Measurements from ENCODE around the gene SPATS2.
A peak's percentile ranks its signal among the peaks of the same experiment; 100 is the strongest.
"Not testable (repeated sequence)": the region's sequence is repeated elsewhere in the genome, so short reads cannot be mapped to it uniquely, and the experiment has no call there.

The SPATS2 gene

DNA sequence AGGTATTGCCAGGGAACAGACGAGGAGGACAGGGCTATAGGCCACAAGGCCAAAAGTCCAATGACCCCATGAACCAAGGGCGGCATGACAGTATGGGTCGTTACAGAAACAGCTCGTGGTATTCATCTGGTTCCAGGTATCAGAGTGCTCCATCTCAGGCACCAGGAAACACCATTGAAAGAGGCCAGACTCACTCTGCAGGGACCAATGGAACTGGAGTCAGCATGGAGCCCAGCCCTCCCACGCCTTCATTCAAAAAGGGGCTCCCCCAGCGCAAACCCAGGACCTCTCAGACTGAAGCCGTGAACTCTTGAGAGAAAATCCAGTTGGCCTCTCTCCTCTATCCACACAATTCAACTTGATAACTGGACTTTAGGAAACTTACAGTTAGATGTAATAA is 158.7 kb downstream of the SPATS2 start:
- no peak for DNase-seq

GRCh38 chr12:49527361-49528130 is 160.3 kb downstream of the SPATS2 start:
- DNase-seq = no peak

DNA sequence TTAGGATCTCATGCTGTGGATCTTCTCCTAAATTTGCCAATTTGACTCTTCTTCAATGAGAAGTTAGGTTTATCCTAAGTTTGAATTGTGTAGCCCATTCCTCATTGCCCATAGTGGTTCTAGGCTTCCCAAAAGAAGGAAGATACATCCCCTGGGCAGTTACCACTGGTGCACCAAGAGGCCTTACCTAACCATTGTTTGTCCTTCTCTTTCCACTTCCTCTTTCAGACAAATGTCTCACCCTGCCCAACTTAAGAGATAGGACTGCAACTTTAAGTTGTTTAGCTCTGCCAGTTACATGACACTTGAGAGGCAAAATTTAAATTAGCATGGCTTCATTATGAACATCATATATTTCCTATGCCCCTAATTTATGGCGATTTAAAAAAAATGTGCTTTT is 162.2 kb downstream of the SPATS2 start:
- DNase-seq = no peak

DNA sequence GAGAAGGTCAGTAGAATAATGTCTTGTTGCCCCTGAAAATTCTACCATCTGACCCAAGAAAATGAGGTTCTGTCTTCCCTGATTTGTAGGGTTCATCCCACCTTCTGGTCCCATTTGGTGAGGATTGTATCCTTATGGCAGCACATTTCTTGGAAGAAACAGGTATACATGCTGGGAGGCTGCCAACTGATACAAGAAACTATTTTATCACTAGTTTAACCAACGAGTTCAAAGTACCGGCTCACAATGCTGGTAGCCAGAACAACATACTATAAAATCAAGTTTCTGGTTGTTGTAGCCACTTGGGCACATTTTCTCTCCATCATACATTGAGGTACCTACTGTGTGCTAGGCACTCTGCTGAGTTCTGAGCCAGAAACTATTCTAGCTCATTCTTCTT is 164.5 kb downstream of the SPATS2 start:
- DNase-seq = no peak

- DNase-seq = no peak
These were observed 166.1 kb downstream of the SPATS2 start for GRCh38 chr12:49533331-49533730.

DNA sequence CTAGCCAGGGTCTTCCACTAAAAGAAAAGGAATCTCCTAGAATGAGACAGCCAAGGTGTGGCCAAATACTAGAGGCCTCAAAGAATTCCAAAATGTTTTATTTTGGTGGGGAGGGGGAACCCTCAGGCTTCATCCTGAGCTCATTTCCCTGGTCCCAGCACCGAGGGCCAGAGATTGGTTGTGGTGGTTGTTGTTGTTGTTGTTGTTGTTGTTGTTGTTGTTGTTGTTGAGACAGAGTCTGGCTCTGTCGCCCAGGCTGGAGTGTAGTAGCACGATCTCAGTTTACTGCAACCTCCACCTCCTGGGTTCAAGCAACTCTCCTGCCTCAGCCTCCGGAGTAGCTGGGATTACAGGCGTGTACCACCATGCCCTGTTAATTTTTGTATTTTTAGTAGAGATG is 166.9 kb downstream of the SPATS2 start:
- DNase-seq = not testable (repeated sequence)

- DNase-seq = no peak
These were observed 167.5 kb downstream of the SPATS2 start for GRCh38 chr12:49534731-49535278.

- no peak for DNase-seq
These were observed 168.8 kb downstream of the SPATS2 start for GRCh38 chr12:49535921-49536525.

- no peak for DNase-seq
These were observed 169.3 kb downstream of the SPATS2 start for GRCh38 chr12:49536526-49537071.

GRCh38 chr12:49537231-49537751 is 170.0 kb downstream of the SPATS2 start:
- DNase-seq = no peak

DNA sequence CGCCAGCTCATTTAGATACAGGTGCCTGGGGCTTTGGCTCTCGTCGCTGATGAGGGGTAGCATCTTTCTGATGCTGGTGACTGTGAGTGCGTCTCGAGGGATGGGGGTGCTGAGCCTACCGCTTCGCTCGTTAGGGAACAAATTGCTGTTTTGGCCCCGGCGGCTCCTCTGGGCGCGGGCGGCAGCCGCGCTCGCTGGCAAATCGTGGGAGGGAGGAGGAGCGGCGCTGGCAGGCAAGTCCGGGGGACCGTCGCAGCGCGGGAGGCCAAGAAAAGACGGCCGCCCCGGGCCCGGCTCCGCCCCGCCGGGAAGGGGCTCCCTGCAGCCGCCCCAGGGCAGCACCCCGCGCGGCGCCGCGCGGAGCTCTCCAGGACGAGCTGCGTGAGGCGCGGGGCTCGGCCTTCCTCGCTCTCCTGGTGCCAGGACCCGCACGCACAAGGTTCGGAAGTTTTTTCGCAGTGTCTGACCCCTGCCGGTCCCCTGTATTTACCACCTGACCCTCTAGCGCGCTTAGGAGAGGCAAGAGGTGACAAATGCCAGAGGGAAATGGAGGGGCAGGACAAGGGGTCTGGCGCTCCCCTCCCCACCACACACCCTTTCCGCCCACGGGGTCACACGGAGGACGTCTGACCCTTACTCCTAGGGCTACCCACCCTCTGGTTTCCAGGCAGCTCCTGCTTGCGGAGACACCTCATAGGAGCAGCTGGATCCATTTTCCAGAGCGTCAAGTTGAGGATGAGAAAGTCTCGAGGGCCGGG is 170.7 kb downstream of the SPATS2 start:
- no peak for DNase-seq

DNA sequence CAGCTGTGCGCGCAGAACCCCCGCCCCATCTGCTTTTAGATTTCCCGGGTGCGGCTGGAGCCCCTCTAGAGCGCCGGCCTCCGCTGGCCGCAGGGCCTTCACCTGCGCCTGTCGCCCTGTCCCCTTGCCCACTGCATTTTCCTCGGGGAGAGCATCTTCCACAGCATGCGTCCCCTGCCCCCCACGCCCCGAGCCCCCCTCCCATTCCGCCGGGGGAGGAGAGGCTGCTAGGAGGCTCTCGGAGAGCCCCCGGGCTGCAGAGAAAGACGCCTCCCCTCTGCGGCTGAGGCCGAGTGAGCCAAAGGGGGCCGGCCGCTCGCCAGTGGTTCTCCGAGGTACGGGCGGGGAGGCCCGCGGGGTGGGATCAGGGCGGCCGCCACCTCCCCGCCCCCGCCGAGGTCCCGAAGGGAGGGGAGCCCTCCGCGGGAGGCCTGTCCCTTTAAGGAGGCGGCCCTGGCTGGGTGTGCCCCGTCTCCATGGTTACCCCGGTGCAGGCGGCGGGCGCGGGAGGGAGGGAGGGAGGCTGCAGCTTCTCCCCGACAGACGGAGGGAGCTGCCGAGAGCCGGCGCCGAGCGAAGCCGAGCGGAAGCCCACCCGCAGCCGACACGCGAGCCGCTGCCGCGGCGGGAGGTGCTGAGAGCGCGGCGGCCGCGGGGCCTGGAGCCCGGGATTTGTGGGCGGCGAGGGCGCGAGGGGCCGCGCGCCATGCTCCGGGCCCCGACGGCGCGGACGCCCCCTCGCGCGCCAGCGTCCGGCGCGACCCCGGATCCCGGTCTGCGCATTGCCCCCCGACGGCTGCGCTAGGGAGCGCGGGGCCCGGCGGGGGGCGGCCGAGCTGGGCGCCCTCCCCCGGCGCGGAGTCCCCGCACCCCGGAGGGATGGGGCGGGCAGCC is 171.5 kb downstream of the SPATS2 start, which contains the start of gene KCNH3:
KCNH3 (plus strand) TSS at position 521 of the 894 bp plus-strand sequence. CDS start 387 bp downstream, outside the sequence.
- peak; percentile 59 for DNase-seq

- no peak for DNase-seq
These were observed 172.4 kb downstream of the SPATS2 start for GRCh38 chr12:49539406-49540228.

DNA sequence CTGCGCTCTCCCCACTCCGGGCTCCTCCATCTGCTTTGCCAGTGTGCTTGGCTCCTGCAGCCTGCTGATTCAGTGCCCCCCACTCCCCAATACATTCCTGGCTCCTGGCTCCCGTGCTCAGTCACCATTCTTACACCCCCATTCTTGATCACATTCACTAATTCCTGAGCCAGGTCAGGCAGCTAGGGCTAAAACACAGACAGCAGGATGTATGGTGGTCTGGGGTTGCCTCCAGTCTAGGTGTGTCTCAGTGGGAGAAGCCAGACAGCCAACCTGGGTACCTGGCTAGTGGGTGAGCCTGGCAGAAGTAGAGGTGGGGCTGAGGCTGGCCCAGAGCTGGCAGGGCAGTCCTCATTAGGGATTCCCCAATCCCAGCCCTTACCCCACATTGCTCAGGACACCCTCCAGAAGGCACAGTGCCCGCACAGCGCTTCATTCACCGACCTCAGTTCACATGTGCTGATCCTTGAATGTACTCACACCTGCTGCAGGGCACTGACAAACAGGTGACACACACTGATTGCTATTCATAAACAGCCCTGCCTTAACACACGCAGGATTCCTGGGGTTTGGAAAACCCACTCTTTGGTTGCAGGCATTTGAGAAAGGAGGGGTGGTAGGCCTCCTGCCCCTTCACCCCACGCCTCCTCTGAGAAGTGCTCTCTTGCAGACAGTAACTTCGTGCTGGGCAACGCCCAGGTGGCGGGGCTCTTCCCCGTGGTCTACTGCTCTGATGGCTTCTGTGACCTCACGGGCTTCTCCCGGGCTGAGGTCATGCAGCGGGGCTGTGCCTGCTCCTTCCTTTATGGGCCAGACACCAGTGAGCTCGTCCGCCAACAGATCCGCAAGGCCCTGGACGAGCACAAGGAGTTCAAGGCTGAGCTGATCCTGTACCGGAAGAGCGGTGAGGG is 173.2 kb downstream of the SPATS2 start:
- DNase-seq = no peak

- no peak for DNase-seq
These were observed 174.0 kb downstream of the SPATS2 start for GRCh38 chr12:49541140-49541861.

- no peak for DNase-seq
These were observed 174.7 kb downstream of the SPATS2 start for GRCh38 chr12:49541911-49542505.

DNA sequence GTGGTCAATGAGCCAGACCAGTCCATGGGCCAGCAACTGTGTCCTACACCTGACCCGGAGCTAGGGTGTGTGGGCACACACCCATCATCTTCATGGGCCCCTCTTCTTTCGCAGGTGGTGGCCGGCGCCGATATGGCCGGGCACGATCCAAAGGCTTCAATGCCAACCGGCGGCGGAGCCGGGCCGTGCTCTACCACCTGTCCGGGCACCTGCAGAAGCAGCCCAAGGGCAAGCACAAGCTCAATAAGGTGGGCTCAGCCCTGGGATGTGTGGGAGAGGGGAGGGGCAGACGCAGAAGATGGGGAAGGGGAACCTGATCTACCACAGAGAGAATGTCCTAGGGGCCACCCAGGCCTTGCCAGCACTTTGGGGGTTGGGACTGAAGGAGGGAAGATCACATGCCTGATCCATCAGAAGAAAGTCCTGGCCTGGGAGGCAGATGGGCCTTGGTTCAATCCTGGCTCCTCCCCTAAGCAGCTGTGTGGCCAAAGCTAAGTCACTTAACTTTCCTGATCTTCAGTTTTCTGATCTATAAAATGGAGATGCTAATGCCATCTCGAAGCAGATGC is 175.4 kb downstream of the SPATS2 start:
- DNase-seq = no peak

DNA sequence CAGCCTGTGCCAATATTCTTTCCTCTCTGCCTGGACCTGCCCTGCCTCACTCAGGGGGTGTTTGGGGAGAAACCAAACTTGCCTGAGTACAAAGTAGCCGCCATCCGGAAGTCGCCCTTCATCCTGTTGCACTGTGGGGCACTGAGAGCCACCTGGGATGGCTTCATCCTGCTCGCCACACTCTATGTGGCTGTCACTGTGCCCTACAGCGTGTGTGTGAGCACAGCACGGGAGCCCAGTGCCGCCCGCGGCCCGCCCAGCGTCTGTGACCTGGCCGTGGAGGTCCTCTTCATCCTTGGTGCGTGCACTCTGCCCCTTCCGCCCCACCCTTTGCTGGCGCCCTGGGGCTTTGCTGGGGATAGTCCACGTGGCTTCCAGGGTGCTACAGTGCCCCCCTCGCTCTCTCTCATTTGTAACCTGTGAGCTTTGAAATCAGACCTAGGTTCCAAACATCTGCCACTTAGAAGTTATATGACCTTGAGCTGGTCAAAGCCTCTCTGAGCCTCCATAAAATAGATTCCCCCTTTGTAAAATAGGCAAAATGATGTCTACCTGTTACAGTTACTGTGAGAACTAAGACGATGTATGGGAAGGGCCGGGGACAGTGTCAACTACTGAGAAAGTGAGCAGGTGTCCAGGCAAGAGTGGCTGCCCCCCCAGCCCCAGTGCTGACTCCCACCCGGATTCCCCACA is 176.1 kb downstream of the SPATS2 start:
- no peak for DNase-seq

All from fibroblast of skin of right quadriceps (primary cell).